GOT3 (cell line): ENCODE measurements around the gene ABI3.

Source experiments
- DNase-seq: peaks from one replicate; lab custom pipeline; 2025; ENCODE audit warnings: mixed read lengths; lab: John Stamatoyannopoulos, UW

Gene ABI3

DNA sequence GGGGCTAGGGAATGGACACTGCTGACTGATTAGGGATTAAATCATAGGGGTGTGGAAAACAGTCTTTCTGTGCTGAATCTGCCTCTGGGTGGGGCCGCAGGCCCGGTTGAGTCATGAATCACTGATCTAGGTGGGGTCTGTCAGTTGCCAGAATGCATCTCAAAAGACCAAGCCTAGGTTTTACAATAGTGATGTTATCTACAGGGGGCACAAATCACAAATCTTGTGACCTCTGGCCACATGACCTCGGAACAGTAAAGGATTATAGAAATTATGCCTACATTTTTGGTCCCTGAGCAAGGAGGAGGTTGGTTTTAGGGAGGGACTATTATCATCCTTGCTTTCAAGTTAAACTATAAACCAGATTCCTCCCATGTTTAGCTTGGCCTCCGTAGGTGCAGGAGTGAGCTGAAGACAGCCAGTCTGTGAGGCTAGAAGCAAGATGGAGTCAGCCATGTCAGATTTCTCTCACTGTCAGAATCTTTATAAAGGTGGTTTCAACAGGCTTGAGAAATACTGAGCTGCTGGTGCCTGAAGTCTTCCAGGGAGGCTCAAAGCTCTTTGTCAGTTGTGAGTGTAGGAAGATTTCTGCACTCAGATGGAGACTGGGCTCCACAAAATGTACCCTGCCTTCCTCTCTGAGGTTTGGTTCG, 13.0 kb upstream of the ABI3 start:
- no peak for DNase-seq

DNA sequence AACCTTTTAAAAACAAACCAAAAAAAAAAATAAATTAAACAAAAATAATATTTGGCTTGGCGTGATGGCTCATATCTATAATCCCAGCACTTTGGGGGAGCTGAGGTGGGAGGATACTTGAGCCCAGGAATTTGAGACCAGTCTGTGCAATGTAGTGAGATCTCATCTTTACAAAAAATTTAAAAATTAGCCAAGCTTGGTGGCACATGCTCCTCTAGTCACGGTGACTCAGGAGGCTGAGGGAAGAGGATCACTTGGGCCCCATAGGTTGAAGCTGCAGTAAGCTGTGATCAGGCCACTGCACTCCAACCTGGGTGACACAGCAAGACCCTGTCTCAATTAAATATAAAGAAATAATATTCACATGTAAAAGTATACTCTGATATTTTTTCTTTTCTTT, 12.3 kb upstream of the ABI3 start:
- no peak for DNase-seq

DNA sequence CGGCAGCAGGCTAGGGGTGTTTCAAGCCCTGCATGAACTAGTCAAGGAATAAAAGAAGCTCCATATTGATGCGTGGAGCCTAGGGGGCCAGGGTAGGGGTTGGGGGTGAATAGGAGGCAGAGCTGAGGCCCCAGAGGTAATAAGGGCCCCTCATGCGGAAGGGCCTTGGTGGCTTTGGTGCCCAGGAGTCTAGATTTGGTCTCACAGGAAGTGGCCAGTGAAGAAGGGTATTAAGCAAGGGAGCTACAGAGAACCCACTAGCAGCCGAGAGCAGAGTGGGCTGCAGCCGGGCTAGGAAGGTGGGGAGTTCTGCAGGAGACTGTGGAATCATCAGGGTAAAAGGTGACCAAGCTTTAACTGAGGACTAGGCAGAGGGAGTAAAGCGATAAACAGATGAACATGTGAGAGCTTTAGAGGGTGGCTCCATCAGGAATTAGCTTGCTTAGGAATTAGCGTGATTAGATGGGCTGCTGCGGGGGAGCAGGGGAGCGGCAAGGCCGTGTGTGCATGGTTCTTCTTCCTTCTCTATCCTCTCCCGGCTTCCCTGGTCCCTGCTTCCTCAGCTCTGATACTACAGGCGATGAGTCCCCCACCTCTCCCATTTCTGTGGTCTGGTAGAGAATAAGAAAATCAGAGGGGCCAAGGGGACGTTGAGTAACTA, 10.0 kb upstream of the ABI3 start:
- DNase-seq: no peak

DNA sequence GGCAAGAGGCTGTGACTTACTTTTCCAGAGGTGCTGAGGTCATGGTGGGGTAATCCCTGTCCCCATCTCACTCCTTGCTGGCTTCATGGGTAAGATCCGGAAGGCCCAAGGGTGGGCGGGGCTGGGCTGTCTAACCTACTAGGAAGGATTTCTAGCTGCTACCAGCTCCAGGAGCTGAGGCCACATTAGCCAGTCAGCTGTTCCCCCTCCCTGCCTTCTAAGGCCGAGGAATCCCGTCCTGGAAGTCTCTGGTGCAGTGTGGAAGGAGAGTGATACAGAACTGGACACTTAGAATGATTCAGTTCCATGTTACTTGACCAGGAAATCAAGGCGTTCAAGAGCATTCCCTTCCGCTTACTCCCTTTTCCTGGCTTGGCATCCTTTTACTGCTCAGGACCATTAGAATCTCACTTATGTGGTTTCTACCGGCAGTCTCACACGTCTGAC, 9.0 kb upstream of the ABI3 start:
- DNase-seq: no peak

DNA sequence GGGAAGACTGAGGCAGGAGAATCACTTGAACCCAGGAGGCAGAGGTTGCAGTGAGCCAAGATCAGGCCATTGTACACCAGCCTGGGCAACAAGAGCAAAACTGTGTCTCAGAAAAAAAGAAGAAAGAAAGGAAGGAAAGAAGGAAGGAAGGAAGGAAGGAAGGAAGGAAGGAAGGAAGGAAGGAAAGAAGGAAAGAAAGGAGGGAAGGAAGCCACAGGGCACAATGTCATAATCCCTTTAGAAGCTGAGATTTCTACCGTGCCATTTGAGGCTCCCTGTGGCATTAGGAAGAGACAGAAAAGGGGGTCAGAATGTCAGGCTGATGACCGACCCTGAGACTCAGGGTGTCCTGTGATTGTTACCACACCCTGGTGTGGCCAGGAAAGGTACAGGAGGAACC, 6.7 kb upstream of the ABI3 start:
- no peak for DNase-seq

DNA sequence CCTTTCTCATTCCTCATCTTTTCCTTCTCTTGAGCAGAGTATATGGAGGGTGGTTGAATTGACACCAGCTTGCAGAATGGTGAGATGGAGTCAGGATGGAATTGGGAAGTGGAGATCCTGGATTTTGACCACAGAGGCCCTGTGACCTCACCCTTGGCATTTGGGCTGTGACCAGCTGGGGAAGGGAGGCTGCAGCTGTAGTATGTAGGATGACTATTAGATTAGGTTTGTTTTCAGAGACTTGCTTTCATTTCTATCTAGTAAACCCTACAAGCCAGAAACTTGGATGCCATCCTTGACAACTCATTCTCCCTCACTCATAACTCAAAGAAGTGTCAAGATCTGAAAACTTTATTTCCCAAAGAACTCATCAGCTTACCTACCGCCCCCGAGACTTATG, 6.0 kb upstream of the ABI3 start:
- DNase-seq: no peak

DNA sequence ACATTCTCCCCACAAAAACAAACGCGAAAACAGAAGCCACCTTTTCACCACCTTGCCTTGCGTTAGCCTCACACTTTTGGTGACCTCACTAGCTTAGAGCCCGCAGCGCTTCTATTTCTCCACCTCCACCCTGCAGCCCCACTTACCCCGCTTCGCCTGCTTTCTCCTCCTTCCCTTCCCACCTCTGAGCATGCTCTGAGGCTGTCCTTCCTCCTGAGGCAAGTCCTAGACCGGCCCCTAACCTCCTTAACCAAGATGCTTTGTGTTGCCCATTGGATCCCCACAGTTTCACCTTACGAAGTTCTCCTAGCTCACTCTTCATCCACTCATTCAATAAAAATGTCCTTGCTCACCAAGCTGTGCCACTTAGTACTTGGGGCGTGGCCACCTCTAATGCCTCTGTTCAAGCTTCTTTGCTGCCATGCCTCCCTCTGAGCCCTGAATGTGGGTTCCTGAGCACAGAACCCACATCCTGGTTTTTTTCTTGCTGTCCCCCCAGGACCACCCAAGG, 1.4 kb upstream of the ABI3 start:
- no peak for DNase-seq

DNA sequence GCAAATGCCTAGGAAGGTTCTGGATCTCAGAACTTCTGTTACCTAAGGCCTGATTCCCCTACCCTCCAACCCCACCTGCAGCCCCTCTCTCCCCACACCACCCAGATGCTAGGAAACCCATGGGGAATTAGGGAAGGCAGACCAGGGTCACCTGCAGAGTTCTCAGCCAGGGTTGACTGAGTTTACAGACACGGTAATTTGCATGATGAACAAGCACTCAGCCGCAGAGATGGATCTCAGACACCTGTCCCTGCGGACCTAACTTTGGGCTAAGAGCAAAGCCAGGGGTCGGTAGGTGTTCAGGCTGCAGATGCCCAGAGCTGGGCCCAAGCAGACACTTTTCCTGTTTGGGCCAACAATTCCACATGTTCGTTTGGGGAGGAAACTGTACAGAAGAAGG, 2.9 kb downstream of the ABI3 start:
- DNase-seq: no peak

DNA sequence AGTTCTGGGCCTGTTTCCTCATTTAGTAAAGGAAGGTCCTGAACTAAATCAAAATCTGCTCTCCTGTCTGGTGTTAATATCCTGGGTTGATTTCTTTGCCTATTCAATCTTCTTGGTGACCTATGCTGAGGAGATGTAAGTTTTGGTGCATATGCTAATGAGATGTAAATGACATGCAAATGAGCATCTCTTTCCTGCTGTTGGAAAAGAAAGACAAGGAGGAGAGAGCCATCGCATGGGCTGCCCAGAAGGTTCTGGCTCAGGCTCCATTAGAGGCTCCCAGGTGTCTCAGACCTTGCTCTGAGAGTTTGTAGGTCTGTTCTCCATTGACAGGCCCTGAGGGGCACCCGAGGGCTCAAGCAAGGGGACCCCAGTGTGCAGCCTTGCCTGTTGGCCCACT, 3.3 kb downstream of the ABI3 start:
- DNase-seq: no peak

DNA sequence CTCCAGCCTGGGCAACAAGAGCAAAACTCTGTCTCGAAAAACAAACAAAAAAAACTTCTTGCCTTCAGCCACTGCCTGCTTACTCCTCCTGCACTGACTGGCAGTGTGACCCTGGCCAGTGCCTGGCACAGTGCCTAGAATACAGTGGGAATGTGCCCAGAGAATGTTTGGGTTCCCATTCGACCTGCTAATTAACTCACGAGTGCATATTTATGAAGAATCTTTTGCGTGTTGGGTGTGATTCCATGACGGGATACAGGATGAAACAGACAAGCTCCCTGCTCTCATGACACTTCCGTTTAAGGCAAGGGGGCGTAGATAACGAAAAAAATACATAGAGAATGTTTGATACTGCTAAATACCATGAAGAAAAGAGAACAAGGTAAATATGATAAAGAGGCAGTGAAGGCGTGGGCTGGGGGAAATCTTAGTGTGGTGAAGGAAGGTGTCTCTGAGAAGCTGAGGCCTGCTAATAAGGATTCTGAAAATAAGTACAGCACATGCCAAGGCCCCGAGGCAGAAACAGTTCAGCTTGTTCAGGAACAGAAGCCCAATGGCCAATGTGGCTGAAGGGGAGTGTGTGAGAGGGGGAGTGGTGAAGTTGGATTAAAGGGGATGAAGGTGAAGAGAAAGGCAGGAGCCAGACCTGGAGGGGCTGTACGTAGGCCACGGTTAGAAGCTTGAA, 4.3 kb downstream of the ABI3 start:
- no peak for DNase-seq

DNA sequence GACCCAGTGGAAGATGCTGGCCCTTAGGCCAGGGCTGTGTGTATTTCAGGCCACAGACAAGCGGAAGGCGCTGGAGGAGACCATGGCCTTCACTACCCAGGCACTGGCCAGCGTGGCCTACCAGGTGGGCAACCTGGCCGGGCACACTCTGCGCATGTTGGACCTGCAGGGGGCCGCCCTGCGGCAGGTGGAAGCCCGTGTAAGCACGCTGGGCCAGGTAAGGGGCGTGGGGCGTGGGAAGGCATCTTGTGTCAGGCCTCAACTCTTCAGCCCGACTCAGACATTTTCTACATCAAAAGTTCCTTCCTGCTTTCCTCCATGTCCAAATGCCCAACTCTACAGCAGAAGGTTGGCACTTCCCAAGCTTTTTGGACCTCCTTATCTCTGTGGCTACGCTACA, 6.0 kb downstream of the ABI3 start:
- DNase-seq: no peak

DNA sequence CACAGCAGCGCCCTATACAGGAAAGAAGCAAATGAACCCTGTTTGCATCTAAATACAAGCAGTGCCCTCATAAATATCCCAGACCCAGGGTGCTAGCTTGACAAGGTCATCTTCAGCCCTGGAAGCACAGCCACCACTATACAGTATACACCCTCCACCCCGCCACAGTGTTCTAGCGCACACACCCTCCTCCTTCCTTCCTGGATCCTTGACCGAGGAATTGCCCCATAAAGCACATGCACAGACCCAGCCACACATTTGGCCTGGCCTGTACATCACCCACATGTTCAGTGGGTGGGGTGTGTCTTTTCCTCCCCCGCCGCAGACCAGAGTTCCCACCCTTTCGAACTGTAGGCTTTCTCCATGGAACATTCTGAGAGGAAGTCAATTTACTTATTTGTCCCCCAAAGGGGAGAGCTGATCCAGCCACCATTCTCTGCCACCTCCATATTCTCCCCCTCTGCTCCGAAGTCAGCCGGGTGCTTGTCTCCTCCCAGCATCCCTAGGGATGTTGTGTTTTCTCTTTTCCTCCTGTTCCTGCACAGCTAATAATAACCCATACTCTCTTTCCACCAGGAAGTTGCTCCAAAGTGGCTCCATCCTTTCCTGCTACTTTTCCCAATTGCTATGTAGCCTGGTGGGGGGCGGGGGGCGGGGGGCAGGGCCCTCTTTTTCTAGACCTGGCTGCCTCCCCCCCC, 6.6 kb downstream of the ABI3 start:
- no peak for DNase-seq

DNA sequence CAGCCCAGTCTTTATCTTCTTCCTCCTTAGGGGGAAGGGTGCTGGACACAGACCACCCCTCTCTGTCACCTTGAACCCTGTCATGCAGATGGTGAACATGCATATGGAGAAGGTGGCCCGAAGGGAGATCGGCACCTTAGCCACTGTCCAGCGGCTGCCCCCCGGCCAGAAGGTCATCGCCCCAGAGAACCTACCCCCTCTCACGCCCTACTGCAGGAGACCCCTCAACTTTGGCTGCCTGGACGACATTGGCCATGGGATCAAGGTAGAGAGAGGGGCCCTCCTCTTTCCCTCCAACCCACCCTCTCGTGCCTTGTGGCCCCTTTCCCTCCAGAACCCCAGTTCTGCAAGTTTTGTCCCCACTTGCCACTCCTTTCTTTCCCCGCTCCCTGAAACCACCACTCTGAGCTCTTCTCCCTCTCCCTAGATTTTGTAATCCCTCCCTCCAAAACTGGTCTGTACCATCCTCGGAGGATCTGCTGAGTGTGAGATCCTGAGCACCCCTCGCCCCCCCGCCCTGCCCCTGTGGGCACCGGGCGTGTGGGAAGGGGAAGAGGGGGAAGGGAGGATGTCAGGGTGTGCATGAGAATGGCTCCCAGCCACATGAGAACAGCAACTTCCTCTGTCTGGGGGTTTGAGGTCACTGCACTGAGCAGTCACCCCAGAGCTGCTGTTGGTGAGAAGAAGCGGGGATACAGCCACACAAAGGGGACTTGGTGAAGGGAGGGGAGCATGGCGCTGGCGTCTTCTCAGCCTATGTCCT, 7.3 kb downstream of the ABI3 start:
- DNase-seq: no peak

DNA sequence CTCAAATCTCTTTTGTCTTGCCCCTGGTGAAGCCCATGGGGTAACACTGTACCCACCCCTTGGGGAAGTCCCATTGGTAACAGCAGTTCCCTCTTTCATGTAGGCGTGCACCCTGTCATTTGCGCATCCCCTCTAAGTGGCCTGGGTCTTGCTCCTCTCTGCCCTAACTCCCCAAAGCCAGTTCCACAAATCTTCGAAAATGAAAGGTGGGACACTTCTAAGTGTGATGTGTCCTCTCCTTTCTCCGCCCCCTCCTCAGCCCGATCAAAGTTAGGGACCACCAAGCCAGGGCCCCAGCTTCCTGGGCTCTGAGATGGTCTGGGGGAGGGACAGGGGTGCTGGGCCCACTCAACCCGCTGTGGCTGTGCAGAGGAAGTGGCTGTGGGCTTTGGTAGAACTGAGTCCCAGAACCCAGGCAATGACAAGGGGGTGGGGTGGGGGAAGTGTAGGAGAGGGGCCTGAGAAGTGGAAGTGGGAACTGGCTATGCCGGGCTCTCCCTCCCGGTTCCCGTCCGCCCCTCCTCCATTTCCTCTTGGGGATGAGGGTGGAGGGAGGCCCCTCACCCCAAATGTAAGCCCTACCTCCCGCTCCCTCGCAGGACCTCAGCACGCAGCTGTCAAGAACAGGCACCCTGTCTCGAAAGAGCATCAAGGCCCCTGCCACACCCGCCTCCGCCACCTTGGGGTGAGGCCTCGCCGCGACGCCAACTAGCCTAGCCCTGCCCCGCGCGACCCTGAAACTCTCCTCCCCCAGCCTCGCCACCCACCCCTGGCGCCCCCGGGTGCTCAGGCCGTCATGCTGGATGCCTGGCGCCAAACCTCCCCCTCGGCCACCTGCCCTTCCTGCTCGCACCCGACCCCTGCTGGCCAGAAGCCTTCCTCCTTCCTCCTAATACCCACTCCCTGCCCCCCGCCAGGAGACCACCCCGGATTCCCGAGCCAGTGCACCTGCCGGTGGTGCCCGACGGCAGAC, 8.7 kb downstream of the ABI3 start:
- no peak for DNase-seq

DNA sequence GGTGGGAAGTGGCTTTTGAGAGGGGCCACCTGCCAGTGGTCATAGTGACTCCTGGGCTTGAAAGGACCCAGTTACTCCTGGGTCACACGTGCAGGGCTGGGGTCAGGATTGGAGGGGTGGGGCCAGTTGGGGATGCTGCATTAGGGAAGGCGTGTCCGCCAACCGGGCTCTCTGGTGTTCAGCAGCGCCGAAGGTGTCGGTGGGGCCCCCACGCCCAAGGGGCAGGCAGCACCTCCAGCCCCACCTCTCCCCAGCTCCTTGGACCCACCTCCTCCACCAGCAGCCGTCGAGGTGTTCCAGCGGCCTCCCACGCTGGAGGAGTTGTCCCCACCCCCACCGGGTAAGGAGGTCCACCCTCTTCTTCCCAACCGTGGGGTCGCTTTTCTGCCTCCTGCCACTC, 9.5 kb downstream of the ABI3 start:
- DNase-seq: no peak

DNA sequence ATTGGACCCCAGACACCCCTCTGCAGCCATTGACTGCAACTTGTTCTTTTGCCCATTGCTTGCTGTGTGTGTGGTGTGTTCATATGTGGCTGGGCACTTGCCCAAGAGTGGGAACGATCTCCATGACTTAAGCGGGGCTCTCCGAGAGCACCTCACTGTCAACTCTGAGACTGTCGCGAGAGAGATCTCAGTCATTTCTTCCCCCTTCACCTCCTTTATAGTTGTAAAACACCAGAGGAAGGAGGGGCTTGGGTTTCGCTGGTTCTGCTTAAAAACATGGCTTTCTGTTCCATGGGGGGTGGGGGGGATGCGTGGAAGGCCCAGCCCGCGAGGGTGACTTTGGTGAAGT, 12.6 kb downstream of the ABI3 start:
- no peak for DNase-seq

DNA sequence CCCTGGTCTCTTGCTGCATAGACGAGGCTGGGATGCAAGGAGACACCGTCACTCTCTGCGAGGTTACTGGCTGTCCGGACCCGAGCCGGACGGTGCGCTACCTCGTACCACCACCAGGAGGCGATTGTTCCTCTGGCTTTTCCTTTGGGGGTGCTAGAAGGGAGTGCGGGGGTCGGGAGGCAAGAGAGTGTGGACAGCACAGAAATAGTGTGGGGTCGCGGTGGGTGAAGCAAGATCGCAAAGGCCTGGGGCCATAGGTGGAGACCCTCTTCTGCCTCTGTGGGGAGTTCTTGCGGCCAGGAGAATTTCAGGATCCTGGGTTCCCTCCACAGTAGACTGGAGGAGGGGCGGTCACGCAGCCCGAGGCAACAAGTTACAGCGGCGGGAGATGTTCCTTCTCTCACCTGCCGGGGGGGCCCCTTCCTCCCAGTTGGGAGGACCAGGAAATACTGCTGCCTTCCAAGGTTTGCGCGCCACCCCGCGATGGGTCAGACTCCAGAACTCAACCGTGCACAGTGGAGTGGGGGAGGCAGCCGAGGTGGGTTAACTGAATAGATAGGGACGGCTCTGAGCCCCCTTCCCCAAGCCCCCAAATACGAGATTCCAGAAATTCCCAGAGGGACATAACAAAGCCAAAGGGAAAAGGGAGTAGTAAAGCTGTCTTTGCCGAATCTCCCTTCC, 13.2 kb downstream of the ABI3 start:
- no peak for DNase-seq

DNA sequence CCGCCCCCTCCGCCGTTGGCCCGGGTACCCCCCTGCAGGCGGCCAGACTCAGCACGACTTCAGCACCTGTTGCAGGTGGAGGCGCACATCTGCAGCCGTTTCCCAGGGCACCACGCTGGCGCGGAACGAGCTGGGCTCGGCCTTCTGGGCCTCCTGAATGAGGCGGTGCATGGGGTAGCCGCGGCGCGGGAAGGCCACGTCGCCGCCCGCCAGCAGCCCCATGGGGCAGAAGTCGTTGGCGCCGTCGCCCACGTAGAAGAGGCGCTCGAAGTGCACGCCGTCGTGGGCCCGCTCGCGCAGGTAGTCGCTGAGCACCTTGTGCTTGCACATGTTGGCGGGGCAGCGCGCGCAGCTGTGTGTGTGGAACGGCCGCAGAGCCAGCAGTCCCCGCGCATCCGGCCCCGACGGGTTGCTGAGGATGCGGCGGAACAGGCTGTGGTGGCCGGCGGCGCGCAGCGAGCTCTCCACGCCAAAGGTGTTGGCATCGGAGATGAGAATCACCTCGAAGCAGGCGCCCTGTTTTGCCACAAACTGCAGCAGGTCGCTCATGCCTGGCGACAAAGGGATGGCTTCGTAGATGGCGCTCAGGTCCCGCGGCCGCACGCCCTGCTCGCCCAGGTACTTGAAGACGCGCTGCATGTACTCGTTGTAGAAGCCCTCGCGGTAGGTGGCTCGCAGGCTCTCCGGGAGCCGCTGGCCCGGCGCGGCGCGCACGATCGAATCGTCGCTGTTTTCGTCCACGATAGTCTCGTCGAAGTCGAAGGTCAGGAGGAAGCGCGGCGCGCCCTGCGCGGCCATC, 13.9 kb downstream of the ABI3 start:
- DNase-seq: no peak

DNA sequence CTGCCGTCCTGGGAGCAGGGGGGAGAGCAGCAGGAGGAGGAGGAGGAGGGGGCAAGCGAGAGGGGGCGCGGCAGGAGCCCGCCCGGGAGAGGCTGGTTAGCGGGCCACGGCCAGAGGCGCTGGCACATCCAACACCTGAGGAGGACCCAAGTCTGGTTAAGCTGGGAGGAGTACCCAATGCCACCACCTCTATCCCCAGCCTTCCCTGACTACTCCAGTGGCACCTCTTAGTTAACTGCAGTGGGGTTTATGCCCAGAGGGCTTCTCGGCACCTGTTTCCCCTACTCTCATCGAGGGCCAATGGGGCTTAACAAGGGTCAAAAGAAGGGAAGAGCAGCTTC, 14.5 kb downstream of the ABI3 start:
- no peak for DNase-seq
